Measurements from ENCODE around the gene ACOT7. TPM values are rescaled to one million over a fixed set of nuclear protein-coding genes. Genes with fewer than 3 reads are reported as not detected.

ACOT7 gene
- total RNA-seq, 4 donors from 2014 or later, result 21.1 to 27.7 (median 24.6) TPM

DNA sequence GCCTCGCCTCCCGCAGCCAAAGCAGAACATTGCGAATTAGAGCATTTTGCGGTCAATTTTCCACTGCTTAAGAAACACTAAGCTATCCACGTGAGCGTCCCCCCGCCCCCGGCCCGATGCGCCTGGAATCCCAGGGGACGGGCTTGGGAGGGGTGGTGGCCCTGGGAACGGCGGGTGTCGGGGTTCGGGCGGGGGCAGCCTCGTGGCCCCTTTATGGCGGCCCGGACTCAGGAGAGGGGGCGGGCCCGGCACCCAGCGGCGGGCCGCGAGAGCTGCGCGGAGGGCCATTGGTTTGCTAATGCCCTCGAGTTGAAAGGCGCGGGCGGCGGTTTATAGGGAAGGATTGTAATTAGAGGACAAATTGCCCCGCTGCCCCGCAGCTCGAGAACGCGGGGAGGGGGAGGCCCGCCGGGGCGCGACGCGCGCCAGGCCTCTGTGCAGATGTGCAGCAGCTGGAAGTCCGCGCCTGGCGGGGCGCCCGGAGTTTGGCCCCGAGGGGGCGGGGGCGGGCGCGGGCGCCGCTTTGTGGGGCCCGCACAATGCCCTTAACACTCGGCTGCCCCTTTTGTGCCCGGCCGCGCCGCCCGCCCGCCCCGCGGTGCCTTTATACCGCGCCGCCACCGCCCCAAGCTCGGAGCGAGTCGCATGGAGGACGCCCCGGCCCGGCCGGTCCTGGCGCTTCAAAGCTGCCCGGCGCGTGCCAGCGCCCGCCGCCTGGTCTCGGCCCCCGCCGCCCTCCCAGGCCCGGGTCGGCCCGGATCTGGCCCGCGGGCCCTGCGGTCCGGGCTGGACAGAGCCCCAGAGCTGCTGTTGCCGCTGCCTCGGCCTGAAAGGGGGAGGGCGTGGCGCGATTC, 151.5 kb downstream of the ACOT7 start:
- no peak for TF ChIP-seq POLR2A (IDR thresholded peaks at IDR 0.05)
- TF ChIP-seq, protein P1, sequence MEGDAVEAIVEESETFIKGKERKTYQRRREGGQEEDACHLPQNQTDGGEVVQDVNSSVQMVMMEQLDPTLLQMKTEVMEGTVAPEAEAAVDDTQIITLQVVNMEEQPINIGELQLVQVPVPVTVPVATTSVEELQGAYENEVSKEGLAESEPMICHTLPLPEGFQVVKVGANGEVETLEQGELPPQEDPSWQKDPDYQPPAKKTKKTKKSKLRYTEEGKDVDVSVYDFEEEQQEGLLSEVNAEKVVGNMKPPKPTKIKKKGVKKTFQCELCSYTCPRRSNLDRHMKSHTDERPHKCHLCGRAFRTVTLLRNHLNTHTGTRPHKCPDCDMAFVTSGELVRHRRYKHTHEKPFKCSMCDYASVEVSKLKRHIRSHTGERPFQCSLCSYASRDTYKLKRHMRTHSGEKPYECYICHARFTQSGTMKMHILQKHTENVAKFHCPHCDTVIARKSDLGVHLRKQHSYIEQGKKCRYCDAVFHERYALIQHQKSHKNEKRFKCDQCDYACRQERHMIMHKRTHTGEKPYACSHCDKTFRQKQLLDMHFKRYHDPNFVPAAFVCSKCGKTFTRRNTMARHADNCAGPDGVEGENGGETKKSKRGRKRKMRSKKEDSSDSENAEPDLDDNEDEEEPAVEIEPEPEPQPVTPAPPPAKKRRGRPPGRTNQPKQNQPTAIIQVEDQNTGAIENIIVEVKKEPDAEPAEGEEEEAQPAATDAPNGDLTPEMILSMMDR (IDR thresholded peaks at IDR 0.05), result no peak
- intact Hi-C loops (cut with DNase I; ENCODE audit: low total_unique reads), result loop anchor here (5.0 to 10.0 kb wide), 2 partner anchors 130 to 187 kb away; no protein-coding TSS in a partner anchor
- no peak overlapping the region for H3K4me3 ChIP-seq (ENCODE audit: low read depth, poor library complexity, severe bottlenecking)
- 1 to 4% methylated on average over 31 to 35 of the region's 99 CpGs for WGBS, 2 donors
- DNase-seq (ENCODE audit: low spot score in 2 of 2), result no peak

DNA sequence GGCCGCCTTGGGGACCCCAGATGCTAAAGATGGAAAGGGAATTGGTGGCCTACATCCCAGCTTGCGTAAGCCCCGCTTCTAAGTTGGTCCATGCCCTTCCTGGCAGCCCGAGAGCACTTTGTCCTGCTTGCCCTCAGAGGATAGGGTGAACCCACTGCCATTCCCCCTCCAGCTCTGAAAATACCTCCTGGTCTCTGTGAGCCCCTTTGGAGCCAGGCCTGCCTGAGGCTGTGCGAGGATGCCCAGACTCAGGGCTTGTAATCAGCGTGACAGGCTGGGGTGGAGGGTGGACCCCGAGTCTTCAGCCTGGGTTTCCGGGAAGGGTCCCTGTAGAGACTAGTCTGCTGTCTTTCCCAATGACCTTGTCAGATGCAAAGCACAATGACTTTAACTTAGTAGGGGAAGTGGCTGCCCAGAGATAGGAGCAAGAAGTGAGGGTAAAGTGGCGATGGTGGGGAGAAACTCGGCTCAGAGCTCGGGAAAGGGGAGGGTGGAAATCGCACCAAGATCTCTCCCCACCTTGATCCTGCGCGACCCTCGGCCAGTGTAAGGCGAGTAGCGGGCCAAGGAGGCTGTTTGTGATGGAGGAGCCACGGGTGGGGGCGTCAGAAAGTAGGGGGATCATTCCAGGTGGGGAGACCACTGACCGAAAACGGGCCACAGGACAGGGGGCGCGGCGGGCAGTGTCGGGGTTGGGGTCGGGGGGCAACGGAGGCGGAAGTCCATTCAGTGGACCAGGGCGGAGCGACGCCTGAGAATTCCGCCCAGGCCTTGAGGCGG, 152.3 kb downstream of the ACOT7 start:
- no peak for DNase-seq (ENCODE audit: low spot score in 2 of 2)
- H3K4me3 ChIP-seq (ENCODE audit: low read depth, poor library complexity, severe bottlenecking), result no peak overlapping the region
- TF ChIP-seq, protein P1 (IDR thresholded peaks at IDR 0.05), result no peak
- no peak for TF ChIP-seq POLR2A (IDR thresholded peaks at IDR 0.05)
- intact Hi-C loops (cut with DNase I; ENCODE audit: low total_unique reads), result loop anchor here (5.0 to 10.0 kb wide), 2 partner anchors 129 to 186 kb away; no protein-coding TSS in a partner anchor
- WGBS, 2 donors, result 36 to 43% methylated on average over 29 to 32 of the region's 33 CpGs

DNA sequence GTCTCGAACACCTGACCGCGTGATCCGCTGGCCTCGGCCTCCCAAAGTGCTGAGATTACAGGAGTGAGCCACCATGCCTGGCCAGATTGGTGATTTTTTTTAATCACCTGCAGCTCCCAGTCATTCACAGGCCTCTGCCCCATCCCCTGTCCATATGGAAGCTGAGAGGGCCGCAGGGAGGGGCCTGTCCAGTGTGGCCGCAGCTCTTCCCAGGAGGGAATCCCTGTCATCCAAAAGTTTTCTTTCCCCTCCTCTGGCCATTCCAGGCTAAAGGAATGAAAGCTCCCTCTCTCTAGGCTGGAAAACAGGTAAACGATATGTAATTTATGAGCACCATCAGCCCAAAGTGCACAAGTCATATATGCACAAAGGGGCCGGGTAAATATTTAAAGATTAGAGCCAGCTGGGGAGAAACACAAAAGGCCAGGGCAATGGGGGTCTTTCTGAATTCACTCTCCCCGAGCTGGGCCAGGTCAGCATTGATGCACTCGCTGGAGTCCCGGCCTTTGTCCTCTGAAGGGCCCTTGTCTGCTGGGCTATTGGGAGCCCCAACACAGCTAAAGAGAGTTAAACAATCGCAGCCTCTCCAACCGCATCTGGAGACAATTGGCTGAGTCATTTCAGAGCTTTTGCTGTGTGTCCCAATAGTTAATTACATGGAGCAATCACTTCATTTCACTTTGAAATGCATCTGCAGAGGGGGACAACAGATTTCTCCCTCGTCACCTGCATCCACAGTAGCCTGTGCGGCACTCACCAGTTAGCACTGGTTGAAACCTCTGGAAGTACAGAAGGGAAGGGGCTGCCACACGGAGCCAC, 153.4 kb downstream of the ACOT7 start:
- DNase-seq (ENCODE audit: low spot score in 2 of 2), result no peak
- intact Hi-C loops (cut with DNase I; ENCODE audit: low total_unique reads), result loop anchor here (5.0 to 10.0 kb wide), 2 partner anchors 128 to 185 kb away; no protein-coding TSS in a partner anchor
- 63 to 66% methylated on average over 17 of the region's 17 CpGs for WGBS, 2 donors
- no peak overlapping the region for H3K4me3 ChIP-seq (ENCODE audit: low read depth, poor library complexity, severe bottlenecking)
- TF ChIP-seq, protein P1 (IDR thresholded peaks at IDR 0.05), result no peak
- no peak for TF ChIP-seq POLR2A (IDR thresholded peaks at IDR 0.05)

DNA sequence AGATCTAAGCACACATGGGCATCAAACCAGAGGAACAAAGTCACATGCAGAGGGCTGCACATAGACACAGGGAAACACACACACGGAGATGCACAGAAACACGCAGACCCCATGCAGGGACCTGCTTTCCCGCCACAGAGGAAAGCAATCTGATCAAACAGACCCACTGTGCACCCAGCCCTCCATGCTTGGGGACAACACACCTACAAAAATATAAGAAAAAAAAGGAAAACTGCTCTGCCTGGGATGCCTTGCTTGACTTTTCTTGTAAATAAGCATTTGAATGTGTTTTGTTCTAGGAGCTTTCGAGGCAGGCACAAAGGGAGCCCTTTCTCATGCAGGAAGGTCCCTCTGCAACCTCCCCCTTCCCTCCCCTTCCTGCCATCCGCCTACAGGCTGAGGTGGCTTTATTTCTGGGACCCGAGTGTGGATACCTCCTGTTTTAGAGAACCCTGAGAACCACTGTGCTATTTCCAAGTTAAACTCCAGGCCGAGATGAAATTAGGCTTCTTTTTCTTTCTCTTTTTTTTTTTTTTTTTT, 154.3 kb downstream of the ACOT7 start:
- 55 to 63% methylated on average over 7 of the region's 7 CpGs for WGBS, 2 donors
- intact Hi-C loops (cut with DNase I; ENCODE audit: low total_unique reads), result no loop called here
- no peak for DNase-seq (ENCODE audit: low spot score in 2 of 2)
- no peak overlapping the region for H3K4me3 ChIP-seq (ENCODE audit: low read depth, poor library complexity, severe bottlenecking)
- TF ChIP-seq, protein P1 (IDR thresholded peaks at IDR 0.05), result no peak
- TF ChIP-seq POLR2A (IDR thresholded peaks at IDR 0.05), result no peak

DNA sequence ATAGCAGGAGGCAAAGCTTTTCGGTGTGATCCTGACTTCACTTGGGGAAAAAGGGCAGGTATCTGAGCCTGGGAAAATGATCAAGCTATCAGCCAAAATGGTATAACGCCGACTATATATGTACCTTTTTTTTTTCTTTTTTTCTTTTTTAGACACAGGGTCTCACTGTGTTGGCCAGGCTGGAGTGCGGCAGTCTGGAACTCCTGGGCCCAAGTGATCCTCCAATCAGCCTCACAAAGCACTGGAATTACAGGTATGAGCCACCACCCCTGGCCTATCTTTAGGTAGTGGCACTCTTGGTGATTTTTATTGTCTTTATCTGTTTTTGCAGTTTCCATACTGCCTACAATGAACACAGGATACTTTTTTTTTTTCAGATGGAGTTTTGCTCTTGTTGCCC, 156.5 kb downstream of the ACOT7 start:
- WGBS, 2 donors, result 92% methylated on average over 4 of the region's 4 CpGs
- TF ChIP-seq, protein P1 (IDR thresholded peaks at IDR 0.05), result no peak
- TF ChIP-seq POLR2A (IDR thresholded peaks at IDR 0.05), result no peak
- intact Hi-C loops (cut with DNase I; ENCODE audit: low total_unique reads), result no loop called here
- H3K4me3 ChIP-seq (ENCODE audit: low read depth, poor library complexity, severe bottlenecking), result no peak overlapping the region
- DNase-seq (ENCODE audit: low spot score in 2 of 2), result no peak

All from lower leg skin (tissue), 4 donors.